Small intestine (tissue), 7 donors: ENCODE results near the gene RPL35. TPM values are rescaled to one million over a fixed set of nuclear protein-coding genes. Genes with fewer than 3 reads are reported as not detected.
A peak's percentile ranks its signal among the peaks of the same experiment; 100 is the strongest.

ENCODE experiments used
- DNase-seq, 2 donors: peaks; one replicate each; pipeline versions ENCODE4 v3.0.0 to v3.0.0-alpha.2; 2013
- FAIRE-seq: peaks from 2 replicates; lab custom pipeline; 2012; peaks lifted over from hg19 to GRCh38; lab: Jason Lieb, UNC
- H3K27ac ChIP-seq, 3 donors: one replicate each; pipeline ENCODE4 v1.5.1; 2013; ENCODE audit warnings: low read length in 2 of 3, mild to moderate bottlenecking in 2 of 3, control low read depth in 1 of 3, inconsistent platforms in 1 of 3, low read depth in 1 of 3, moderate library complexity in 1 of 3
- H3K27me3 ChIP-seq, 3 donors: one replicate each; pipeline ENCODE4 v1.6.1; 2013; ENCODE audit warnings: low read length in 3 of 3, inconsistent platforms in 1 of 3; ENCODE audit not compliant: control insufficient read depth in 3 of 3, insufficient read depth in 3 of 3
- H3K36me3 ChIP-seq, 3 donors: one replicate each; pipeline ENCODE4 v1.6.1; 2013; ENCODE audit warnings: low read length in 3 of 3, inconsistent platforms in 1 of 3, low read depth in 1 of 3, mild to moderate bottlenecking in 1 of 3, moderate library complexity in 1 of 3; ENCODE audit not compliant: control insufficient read depth in 3 of 3, insufficient read depth in 2 of 3
- H3K4me1 ChIP-seq, 3 donors: one replicate each; pipeline ENCODE4 v1.6.1; 2013; ENCODE audit warnings: low read length in 2 of 3, inconsistent platforms in 1 of 3, low read depth in 1 of 3, mild to moderate bottlenecking in 1 of 3, moderate library complexity in 1 of 3; ENCODE audit not compliant: control insufficient read depth in 3 of 3, insufficient read depth in 2 of 3
- H3K4me3 ChIP-seq, 3 donors: one replicate each; pipeline ENCODE4 v1.5.1; 2013; ENCODE audit warnings: low read length in 3 of 3, control low read depth in 1 of 3, inconsistent platforms in 1 of 3, low read depth in 1 of 3, mild to moderate bottlenecking in 1 of 3, moderate library complexity in 1 of 3
- H3K9me3 ChIP-seq, 2 donors: one replicate each; pipeline ENCODE4 v1.6.1; 2013; ENCODE audit warnings: low read depth in 1 of 2, low read length in 1 of 2; ENCODE audit not compliant: control insufficient read depth in 2 of 2, insufficient read depth in 1 of 2
- WGBS, 3 donors: extraction: QIAGEN DNeasy Blood & Tissue Kit; methylation state at CpG; one replicate each; pipeline ENCODE4 v1.1.7; 2013; 5-methylcytosine and 5-hydroxymethylcytosine counted together
- polyA plus RNA-seq, 4 donors: library from polyadenylated mRNA; stranded (reverse) in 3 of 4; unstranded in 1 of 4; fragments of 200-250 nt in 3 of 4; fragments of 120-200 nt in 1 of 4; gene quantifications; one replicate each; pipeline versions ENCODE4 v1.2.1 to v1.2.3, GENCODE V29; 2013
- donor health status: healthy with polysubstance abuse.
- donor health status: control.
- donor health status: control.
- donor health status: Bipolar disorder and iron deficiency.
- donor health status: healthy.

The RPL35 gene
- polyA plus RNA-seq, 4 donors, result 1,602 to 5,100 (median 2,807) TPM

- FAIRE-seq, result no peak
- peaks cover 0 to 30% (median 7%) of the 10 kb centered on the region in 3 donors for H3K4me1 ChIP-seq
- WGBS, 3 donors, result 16 to 46% (median 40%) methylated on average over 7 of the region's 7 CpGs
- H3K9me3 ChIP-seq, result peaks cover 0 to 5% of the 10 kb centered on the region in 2 donors
- peak; percentile 81 to 89 for DNase-seq
- H3K27me3 ChIP-seq, result peaks cover 0 to 2% (median 0%) of the 10 kb centered on the region in 3 donors
- no peak overlapping the region for H3K4me3 ChIP-seq
- no peaks in the 10 kb centered on the region for H3K36me3 ChIP-seq
- H3K27ac ChIP-seq, result peak overlapping the region; percentile 39 to 88 (median 71)
Observed at GRCh38 chr9:124834591-124834990, 27.2 kb downstream of the RPL35 start.

- no peaks in the 10 kb centered on the region for H3K27me3 ChIP-seq
- no peak for DNase-seq
- no peak overlapping the region for H3K4me3 ChIP-seq
- H3K4me1 ChIP-seq, result peaks cover 0 to 27% (median 7%) of the 10 kb centered on the region in 3 donors
- H3K36me3 ChIP-seq, result no peaks in the 10 kb centered on the region
- H3K27ac ChIP-seq, result peak overlapping the region in 2 of 3 donors; percentile 18 to 70
- WGBS, 3 donors, result 72 to 81% (median 78%) methylated on average over 9 of the region's 9 CpGs
- no peaks in the 10 kb centered on the region for H3K9me3 ChIP-seq
- no peak for FAIRE-seq
Observed at GRCh38 chr9:124831642-124832364, 30.0 kb downstream of the RPL35 start.

- 56 to 68% (median 63%) methylated on average over 4 of the region's 4 CpGs for WGBS, 3 donors
- no peak for FAIRE-seq
Observed at GRCh38 chr9:124830593-124830992, 31.2 kb downstream of the RPL35 start.

GRCh38 chr9:124829334-124829669 is 32.5 kb downstream of the RPL35 start:
- Histone ChIP-seq H3K9me3 (peaks cover 0 to 5% of the 10 kb centered on the region in 2 donors), H3K4me3 (no peak overlapping the region), H3K27me3 (no peaks in the 10 kb centered on the region), H3K4me1 (peaks cover 0 to 8% (median 0%) of the 10 kb centered on the region in 3 donors), H3K27ac (no peak overlapping the region), H3K36me3 (no peaks in the 10 kb centered on the region)
- 31 to 44% (median 38%) methylated on average over 5 of the region's 5 CpGs for WGBS, 3 donors
- FAIRE-seq (no peak), DNase-seq (peak in 1 of 2 donors; percentile 23)

More at GRCh38 chr9:124830593-124830992, 31.2 kb downstream of the RPL35 start:
- H3K27me3 ChIP-seq, result no peaks in the 10 kb centered on the region
- no peak overlapping the region for H3K27ac ChIP-seq
- H3K9me3 ChIP-seq, result peaks cover 0 to 3% of the 10 kb centered on the region in 2 donors
- H3K4me1 ChIP-seq, result peaks cover 0 to 21% (median 7%) of the 10 kb centered on the region in 3 donors
- no peak overlapping the region for H3K4me3 ChIP-seq
- no peak for DNase-seq
- no peaks in the 10 kb centered on the region for H3K36me3 ChIP-seq

GRCh38 chr9:124828489-124829333 is 33.0 kb downstream of the RPL35 start:
- H3K4me3 ChIP-seq, result no peak overlapping the region
- FAIRE-seq (no peak), DNase-seq (no peak)
- no peak overlapping the region for H3K27ac ChIP-seq
- H3K4me1 ChIP-seq, result peaks cover 0 to 5% (median 0%) of the 10 kb centered on the region in 3 donors
- H3K9me3 ChIP-seq, result peaks cover 0 to 5% of the 10 kb centered on the region in 2 donors
- WGBS, 3 donors, result 22 to 34% (median 30%) methylated on average over 2 of the region's 2 CpGs
- H3K27me3 ChIP-seq, result no peaks in the 10 kb centered on the region
- H3K36me3 ChIP-seq, result no peaks in the 10 kb centered on the region

GRCh38 chr9:124820698-124821623 is 40.8 kb downstream of the RPL35 start:
- H3K4me1 ChIP-seq, result peaks cover 0 to 9% (median 0%) of the 10 kb centered on the region in 3 donors
- no peak overlapping the region for H3K27ac ChIP-seq
- no peaks in the 10 kb centered on the region for H3K27me3 ChIP-seq
- peaks cover 0 to 2% of the 10 kb centered on the region in 2 donors for H3K9me3 ChIP-seq
- no peaks in the 10 kb centered on the region for H3K36me3 ChIP-seq
- WGBS, 3 donors, result 37 to 58% (median 45%) methylated on average over 12 of the region's 12 CpGs
- peak in 1 of 2 donors; percentile 18 for DNase-seq
- no peak for FAIRE-seq
- no peak overlapping the region for H3K4me3 ChIP-seq

GRCh38 chr9:124818431-124819281 is 43.1 kb downstream of the RPL35 start:
- Histone ChIP-seq H3K36me3 (no peaks in the 10 kb centered on the region), H3K27ac (peak overlapping the region in 1 of 3 donors; percentile 9), H3K4me3 (no peak overlapping the region), H3K9me3 (no peaks in the 10 kb centered on the region), H3K27me3 (no peaks in the 10 kb centered on the region), H3K4me1 (peaks cover 0 to 9% (median 0%) of the 10 kb centered on the region in 3 donors)
- DNase-seq (peak; percentile 40 to 59), FAIRE-seq (no peak)
- 30 to 57% (median 40%) methylated on average over 18 of the region's 18 CpGs for WGBS, 3 donors
